GM19239 (cell line): ENCODE data around the gene CLEC18C.
"Not testable (repeated sequence)": the region's sequence is repeated elsewhere in the genome, so short reads cannot be mapped to it uniquely, and the experiment has no call there.

Experiments used
- DNase-seq: peaks from one replicate; pipeline ENCODE4 v3.0.0; 2011; ENCODE audit warnings: low spot score; ENCODE audit not compliant: insufficient read length
- FAIRE-seq: peaks from 2 replicates; lab custom pipeline; 2011; peaks lifted over from hg19 to GRCh38; lab: Jason Lieb, UNC

The CLEC18C gene

GRCh38 chr16:70158261-70158939 lies 15.2 kb upstream of the CLEC18C start:
- DNase-seq (no peak), FAIRE-seq (no peak)

- no peak for FAIRE-seq
These were observed 13.9 kb upstream of the CLEC18C start for GRCh38 chr16:70159355-70160348.

GRCh38 chr16:70160388-70160787 lies 13.2 kb upstream of the CLEC18C start:
- DNase-seq (no peak), FAIRE-seq (no peak)

More at GRCh38 chr16:70159355-70160348, 13.9 kb upstream of the CLEC18C start:
- no peak for DNase-seq

- DNase-seq (no peak), FAIRE-seq (no peak)
These were observed 12.8 kb upstream of the CLEC18C start for GRCh38 chr16:70160821-70161220.

- no peak for DNase-seq
- no peak for FAIRE-seq
These were observed 12.2 kb upstream of the CLEC18C start for GRCh38 chr16:70161350-70161749.

GRCh38 chr16:70162041-70162451 lies 11.5 kb upstream of the CLEC18C start:
- FAIRE-seq (no peak), DNase-seq (no peak)

GRCh38 chr16:70163596-70163995 lies 10.0 kb upstream of the CLEC18C start:
- no peak for DNase-seq
- FAIRE-seq: no peak

GRCh38 chr16:70166688-70167087 lies 6.9 kb upstream of the CLEC18C start:
- FAIRE-seq, DNase-seq: not testable (repeated sequence)

GRCh38 chr16:70173916-70174315 lies 329 bp downstream of the CLEC18C start:
- DNase-seq, FAIRE-seq: not testable (repeated sequence)

GRCh38 chr16:70174387-70174932 lies 873 bp downstream of the CLEC18C start:
- not testable (repeated sequence) for FAIRE-seq, DNase-seq

- FAIRE-seq: not testable (repeated sequence)
These were observed 14.4 kb downstream of the CLEC18C start for GRCh38 chr16:70187858-70188607.

GRCh38 chr16:70188608-70188915 lies 15.0 kb downstream of the CLEC18C start:
- not testable (repeated sequence) for DNase-seq, FAIRE-seq

More at GRCh38 chr16:70187858-70188607, 14.4 kb downstream of the CLEC18C start:
- not testable (repeated sequence) for DNase-seq

- not testable (repeated sequence) for FAIRE-seq, DNase-seq
These were observed 17.0 kb downstream of the CLEC18C start for GRCh38 chr16:70190574-70190973.

- FAIRE-seq, DNase-seq: not testable (repeated sequence)
These were observed 23.2 kb downstream of the CLEC18C start for GRCh38 chr16:70196683-70197300.

GRCh38 chr16:70197611-70198010 lies 24.0 kb downstream of the CLEC18C start:
- FAIRE-seq: not testable (repeated sequence)

GRCh38 chr16:70198230-70198629 lies 24.6 kb downstream of the CLEC18C start:
- FAIRE-seq, DNase-seq: not testable (repeated sequence)

More at GRCh38 chr16:70197611-70198010, 24.0 kb downstream of the CLEC18C start:
- DNase-seq: not testable (repeated sequence)

- DNase-seq, FAIRE-seq: not testable (repeated sequence)
These were observed 25.1 kb downstream of the CLEC18C start for GRCh38 chr16:70198666-70199065.

- DNase-seq, FAIRE-seq: not testable (repeated sequence)
These were observed 25.6 kb downstream of the CLEC18C start for GRCh38 chr16:70199170-70199569.

GRCh38 chr16:70200063-70200462 lies 26.5 kb downstream of the CLEC18C start:
- FAIRE-seq, DNase-seq: not testable (repeated sequence)
